ENCODE data around the gene PPARA. TPM values are rescaled to one million over a fixed set of nuclear protein-coding genes. Genes with fewer than 3 reads are reported as not detected.

Gene PPARA
- total RNA-seq, 1 experiment from 2014 or later: 10.4 TPM

DNA sequence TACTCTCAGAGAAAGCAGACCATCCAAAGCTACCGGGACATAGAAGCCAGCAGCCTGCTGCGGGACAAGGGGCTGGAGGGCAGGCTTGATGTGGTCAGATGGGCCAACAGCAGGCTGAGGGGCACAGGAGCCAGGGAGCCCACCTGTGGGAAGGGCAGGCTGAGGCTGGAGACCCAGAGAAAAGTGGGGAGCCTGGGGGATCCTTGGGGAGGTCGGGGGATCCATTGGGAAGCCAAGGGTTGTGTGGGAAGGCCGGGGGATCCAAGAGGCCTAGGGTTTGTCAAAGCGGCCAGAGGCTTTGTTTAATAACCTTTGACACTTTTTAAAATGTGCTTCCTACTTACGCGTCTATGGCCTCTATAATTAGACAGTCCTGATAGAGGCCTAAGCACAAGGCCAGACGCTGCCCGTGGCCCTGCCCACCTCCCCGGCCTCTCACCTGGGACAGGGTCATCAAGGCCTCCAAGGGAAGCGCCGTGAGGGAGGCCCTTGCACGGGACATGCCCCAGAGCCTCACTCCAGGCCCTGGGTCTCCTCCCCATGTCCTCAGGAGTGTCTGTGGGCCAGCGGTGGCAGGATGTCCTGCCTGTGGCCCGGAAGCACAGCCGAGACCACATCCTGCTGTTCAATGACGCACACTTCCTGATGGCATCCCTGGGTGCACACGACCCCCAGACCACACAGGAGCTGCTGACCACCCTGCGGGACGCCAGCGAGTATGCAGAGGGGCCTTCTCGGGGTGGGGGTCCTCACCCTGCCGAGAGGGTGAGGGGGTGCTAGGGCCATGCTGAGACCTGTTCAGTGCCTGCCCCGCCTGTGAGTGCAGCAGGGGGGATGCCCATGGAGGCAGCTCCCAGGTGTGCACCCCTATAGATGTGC is 137.8 kb downstream of the PPARA start:
- no peaks in the 10 kb centered on the region for H3K4me1 ChIP-seq
- H3K27ac ChIP-seq: no peak overlapping the region
- H3K36me3 ChIP-seq: peaks cover 13% of the 10 kb centered on the region
- no peaks in the 10 kb centered on the region for H3K9me3 ChIP-seq (replicated peaks)
- no peak overlapping the region for H3K4me3 ChIP-seq
- no peaks in the 10 kb centered on the region for H3K27me3 ChIP-seq
- DNase-seq: no peak

DNA sequence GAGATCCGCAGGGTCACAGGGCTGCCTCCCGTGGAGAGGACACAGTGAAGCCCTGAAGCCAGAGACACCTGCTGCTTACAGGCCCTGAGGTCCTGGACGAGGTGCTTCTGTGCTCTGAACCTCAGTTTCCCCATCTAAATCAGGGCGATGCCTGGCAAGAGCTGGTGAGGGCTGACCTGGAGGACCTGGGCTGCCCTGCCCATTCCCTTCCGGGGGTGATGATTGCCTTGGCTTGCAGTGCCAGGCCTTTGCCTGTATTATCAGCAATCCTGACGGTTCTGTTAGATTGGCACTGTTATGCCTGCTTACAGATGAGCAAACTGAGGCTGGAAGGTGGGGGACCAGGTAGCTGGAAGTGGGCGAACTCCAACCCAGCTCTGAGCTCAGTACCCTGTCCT is 138.5 kb downstream of the PPARA start:
- peaks cover 12% of the 10 kb centered on the region for H3K36me3 ChIP-seq
- H3K27me3 ChIP-seq: no peaks in the 10 kb centered on the region
- no peak overlapping the region for H3K27ac ChIP-seq
- H3K9me3 ChIP-seq (replicated peaks): no peaks in the 10 kb centered on the region
- no peak for DNase-seq
- no peak overlapping the region for H3K4me3 ChIP-seq
- H3K4me1 ChIP-seq: no peaks in the 10 kb centered on the region

GRCh38 chr22:46289244-46289891 is 139.0 kb downstream of the PPARA start:
- H3K4me1 ChIP-seq: no peaks in the 10 kb centered on the region
- H3K36me3 ChIP-seq: peaks cover 7% of the 10 kb centered on the region
- no peak overlapping the region for H3K27ac ChIP-seq
- H3K9me3 ChIP-seq (replicated peaks): no peaks in the 10 kb centered on the region
- no peak for DNase-seq
- H3K27me3 ChIP-seq: no peaks in the 10 kb centered on the region
- H3K4me3 ChIP-seq: no peak overlapping the region

DNA sequence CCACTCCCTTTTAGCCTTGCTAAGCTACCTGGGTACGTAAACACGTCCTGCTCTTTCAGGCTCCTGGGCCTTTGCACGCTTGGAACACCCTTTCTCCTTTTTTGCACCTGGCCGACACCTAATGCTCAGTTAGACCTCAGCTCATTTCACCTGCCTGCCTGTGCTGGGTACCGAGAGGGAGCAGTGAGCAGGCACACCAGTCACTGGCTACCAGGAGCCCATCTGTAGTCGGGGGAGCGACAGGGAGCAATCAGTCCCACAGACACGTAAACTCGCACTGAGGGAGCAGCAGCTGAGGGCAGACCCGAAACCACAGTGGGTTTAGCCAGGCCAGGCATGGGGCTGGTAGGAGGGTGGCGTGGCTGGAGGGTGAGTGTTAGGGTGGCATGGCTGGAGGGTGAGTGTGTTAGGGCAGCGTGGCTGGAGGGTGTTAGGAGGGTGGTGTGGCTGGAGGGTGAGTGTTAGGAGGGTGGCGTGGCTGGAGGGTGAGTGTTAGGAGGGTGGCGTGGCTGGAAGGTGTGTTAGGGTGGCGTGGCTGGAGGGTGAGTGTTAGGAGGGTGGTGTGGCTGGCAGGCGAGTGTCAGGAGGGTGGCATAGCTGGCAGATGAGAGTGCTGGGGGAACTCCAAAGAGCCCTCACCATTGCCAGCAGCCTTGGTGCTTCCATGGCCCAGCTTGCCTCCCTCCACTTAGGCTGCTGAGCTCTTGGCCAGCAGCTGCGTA is 140.0 kb downstream of the PPARA start:
- no peak overlapping the region for H3K27ac ChIP-seq
- H3K36me3 ChIP-seq: peaks cover 3% of the 10 kb centered on the region; the same call in 1 of the 2 replicates
- no peaks in the 10 kb centered on the region for H3K9me3 ChIP-seq (replicated peaks)
- H3K27me3 ChIP-seq: no peaks in the 10 kb centered on the region
- DNase-seq: no peak
- no peak overlapping the region for H3K4me3 ChIP-seq
- 0 out of 2 replicates have a peak, but pooled peaks cover under 1% of the 10 kb centered on the region for H3K4me1 ChIP-seq

DNA sequence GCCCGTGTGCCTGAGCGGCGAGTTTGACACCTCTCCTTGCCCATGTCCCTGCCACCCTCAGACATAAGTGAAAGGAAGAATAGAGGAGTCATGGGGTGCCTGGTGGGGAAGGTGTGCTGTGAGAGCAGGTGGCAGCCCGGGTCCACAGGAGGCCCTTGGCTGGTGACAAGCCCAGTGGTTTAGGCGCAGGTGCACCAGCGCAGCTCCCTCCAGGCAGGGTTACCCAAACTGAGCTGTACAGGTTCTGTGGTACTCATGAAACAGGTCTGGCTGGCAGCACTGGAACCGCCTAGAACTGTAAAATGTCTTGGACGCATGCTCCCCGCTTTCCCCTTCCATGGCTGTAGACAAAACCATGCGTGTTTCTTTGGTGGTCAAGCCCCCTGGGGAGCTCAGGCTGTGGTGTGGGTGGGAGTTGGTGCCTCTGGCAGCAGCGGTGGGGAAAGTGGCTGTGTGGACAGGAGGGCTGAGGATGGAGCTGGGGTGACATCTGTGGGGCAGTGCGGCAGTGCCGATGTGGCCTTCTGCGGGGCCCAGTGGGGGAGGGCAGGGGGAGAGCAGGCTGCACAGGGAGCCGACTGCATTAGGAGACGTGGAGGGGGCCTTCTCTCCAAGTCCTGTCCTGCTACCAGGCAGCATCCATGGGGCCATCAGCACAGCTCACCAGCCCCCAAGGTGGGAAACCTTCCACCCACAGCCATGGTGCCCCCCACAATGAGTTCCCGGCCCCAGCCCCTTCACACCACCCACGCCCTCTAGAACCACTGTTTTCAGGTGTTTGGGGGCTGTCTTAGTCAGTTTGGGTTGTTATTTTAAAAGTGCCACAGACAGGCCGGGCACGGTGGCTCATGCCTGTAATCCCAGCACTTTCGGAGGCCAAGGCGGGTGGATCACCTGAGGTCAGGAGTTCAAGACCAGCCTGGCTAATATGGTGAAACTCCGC is 140.8 kb downstream of the PPARA start:
- no peak overlapping the region for H3K27ac ChIP-seq
- no peak overlapping the region for H3K4me3 ChIP-seq
- H3K36me3 ChIP-seq: peaks cover 3% of the 10 kb centered on the region; the same call in 1 of the 2 replicates
- no peak for DNase-seq
- H3K4me1 ChIP-seq: peaks cover 3% of the 10 kb centered on the region; the same call in 1 of the 2 replicates
- no peaks in the 10 kb centered on the region for H3K9me3 ChIP-seq (replicated peaks)
- no peaks in the 10 kb centered on the region for H3K27me3 ChIP-seq

- no peak for DNase-seq
- H3K27me3 ChIP-seq: no peaks in the 10 kb centered on the region
- H3K4me3 ChIP-seq: no peak overlapping the region
- H3K36me3 ChIP-seq: peaks cover 3% of the 10 kb centered on the region; the same call in 1 of the 2 replicates
- peaks cover 3% of the 10 kb centered on the region; the same call in 1 of the 2 replicates for H3K4me1 ChIP-seq
- no peak overlapping the region for H3K27ac ChIP-seq
- no peaks in the 10 kb centered on the region for H3K9me3 ChIP-seq (replicated peaks)
Measured at GRCh38 chr22:46292173-46292572, 141.8 kb downstream of the PPARA start.

GRCh38 chr22:46292732-46293131 is 142.4 kb downstream of the PPARA start:
- Histone ChIP-seq H3K4me1 (peaks cover 3% of the 10 kb centered on the region; the same call in 1 of the 2 replicates), H3K27me3 (no peaks in the 10 kb centered on the region), H3K9me3 (replicated peaks) (no peaks in the 10 kb centered on the region), H3K4me3 (no peak overlapping the region), H3K36me3 (peaks cover 3% of the 10 kb centered on the region; the same call in 1 of the 2 replicates), H3K27ac (no peak overlapping the region)
- DNase-seq: no peak

Other genes starting within 250 kb of the PPARA start
- gene WNT7B, start 173.4 kb upstream of the PPARA start, total RNA-seq (2014; rRNA removed; shearing (Covaris generic)): not detected in 2 replicates
- 9.0 and 12.1 TPM in 2 replicates for gene CDPF1, start 99.8 kb downstream of the PPARA start, total RNA-seq (2014; rRNA removed; shearing (Covaris generic))
- 0.02 TPM in 1 of 2 replicates, not detected in the other for gene PKDREJ, start 112.8 kb downstream of the PPARA start, total RNA-seq (2014; rRNA removed; shearing (Covaris generic))
- gene TTC38, start 117.5 kb downstream of the PPARA start, total RNA-seq (2014; rRNA removed; shearing (Covaris generic)): 13.2 and 18.0 TPM in 2 replicates
- gene GTSE1, start 146.3 kb downstream of the PPARA start, total RNA-seq (2014; rRNA removed; shearing (Covaris generic)): 48.1 and 57.8 TPM in 2 replicates
- 79.9 and 94.8 TPM in 2 replicates for gene TRMU, start 185.2 kb downstream of the PPARA start, total RNA-seq (2014; rRNA removed; shearing (Covaris generic))